ENCODE data around the gene SLC31A2.
A peak's percentile ranks its signal among the peaks of the same experiment; 100 is the strongest.
"Not testable (repeated sequence)": the region's sequence is repeated elsewhere in the genome, so short reads cannot be mapped to it uniquely, and the experiment has no call there.

Gene SLC31A2

DNA sequence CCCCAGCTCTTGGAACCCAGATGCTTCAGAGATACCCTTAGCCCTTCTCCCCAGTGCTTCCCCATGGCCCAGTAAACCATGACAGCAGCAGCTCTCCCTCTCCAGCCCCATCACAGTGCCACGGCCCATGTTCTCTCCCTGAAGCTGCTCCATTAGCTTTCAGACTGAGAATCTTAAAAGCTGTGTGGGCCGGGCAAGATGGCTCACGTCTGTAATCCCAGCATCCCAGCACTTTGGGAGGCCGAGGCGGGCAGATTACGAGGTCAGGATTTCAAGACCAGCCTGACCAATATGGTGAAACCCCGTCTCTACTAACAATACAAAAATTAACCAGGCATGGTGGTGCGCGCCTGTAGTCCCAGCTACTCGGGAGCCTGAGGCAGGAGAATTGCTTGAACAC is 1.2 kb upstream of the SLC31A2 start:
- DNase-seq, result not testable (repeated sequence)

DNA sequence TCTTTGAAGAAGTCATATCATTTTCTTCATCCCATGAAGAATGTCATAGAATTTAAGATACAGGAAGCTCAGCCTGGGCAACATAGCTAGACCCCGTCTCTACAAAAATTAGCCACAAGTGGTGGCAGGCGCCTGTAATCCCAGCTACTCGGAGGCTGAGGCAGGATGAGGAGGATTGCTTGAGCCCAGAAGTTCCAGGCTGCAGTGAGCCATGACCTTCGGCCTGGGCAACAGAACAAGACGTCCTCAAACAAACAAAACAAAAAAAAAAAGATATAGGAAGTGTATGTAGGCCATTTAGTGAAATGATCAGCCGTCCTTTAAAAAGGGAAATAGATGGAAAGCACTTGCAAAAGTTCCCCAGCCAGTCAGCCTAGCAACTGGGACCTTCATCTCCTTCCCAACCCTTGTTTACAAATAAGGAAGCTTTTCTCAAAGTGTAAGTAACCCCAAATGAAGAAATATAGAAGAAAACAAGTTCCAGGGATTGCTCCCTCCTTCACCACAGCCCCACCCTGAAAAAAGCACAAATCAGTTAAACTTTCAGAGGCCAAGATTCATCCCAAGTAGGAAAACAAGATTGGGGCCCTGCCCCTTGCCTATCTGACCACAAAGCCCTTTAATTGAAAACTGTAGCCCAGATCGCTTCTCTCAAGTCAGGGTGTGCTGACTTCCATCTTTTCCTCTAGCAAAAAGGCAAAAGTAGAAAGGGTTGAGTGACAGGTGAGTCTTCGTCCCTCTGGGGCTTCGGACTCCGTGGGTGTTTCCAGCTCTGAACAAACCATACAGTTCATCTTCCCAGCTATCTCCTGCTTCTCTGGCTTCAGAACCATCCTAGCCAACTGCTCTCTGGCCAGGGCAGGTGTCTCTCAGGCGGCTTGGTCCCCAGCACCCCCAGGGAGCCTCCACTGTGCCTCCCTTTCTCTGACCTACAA is 1.2 kb downstream of the SLC31A2 start:
- no peak for DNase-seq

DNA sequence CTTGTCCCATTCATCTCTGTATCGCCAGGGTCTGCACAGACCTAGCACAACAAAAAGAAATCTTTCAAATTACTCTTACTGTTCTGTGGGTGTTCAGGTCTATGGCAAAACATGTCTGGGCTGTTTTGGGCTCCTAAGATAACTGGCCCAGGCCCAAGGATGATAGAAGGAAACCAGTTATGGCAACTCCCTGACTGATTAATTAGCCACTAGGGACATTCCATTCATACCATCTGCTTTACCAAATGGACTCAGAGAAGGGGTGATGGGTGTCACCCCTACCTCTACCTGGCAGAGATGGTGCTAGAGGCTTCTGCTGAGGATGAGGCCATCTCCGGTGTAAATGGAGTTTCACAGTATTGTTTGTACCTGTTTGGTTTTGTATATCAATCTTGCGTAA is 1.9 kb downstream of the SLC31A2 start:
- no peak for DNase-seq

DNA sequence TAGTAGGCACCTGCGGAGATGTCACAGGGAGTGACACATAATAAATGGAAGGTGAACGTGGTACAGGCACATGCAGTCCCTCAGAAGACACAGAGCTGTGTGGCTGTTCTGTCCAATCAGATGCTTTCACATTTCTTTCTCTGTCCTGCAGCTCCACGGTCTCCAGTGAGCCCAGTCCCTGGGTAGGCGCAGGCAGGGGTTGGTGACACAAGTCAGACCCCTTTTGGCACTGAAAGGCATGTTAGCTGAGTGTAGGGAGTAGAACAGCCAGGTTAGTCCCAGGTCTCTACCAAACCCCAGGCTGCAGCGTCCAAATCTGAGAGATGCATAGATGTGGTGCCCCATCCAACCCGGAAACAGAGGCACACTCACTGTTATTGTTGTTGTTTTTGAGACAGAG is 2.8 kb downstream of the SLC31A2 start:
- DNase-seq, result peak in 5 of 56 donors; percentile 22 to 45 (median 36)

DNA sequence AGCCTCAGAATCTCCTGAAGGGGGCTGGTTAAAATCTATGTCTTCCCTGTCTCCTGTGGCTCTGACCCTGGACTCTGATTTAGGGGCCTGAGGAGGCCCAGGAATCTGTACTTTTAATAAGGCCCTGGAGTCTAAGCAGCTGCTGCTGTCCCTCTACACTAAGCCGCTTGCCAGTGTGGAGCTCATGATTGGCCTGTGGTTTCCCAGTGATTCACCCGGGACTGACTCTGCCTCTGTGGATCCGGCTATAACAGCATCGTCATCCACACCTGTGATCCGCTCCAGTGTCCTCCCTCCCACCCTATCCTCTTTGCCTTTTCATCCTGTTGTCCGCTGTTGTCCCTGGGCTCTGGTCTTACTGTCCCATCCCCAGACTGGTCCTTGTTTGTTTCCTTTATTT is 3.7 kb downstream of the SLC31A2 start:
- peak in 23 of 56 donors; percentile 16 to 70 (median 36) for DNase-seq

DNA sequence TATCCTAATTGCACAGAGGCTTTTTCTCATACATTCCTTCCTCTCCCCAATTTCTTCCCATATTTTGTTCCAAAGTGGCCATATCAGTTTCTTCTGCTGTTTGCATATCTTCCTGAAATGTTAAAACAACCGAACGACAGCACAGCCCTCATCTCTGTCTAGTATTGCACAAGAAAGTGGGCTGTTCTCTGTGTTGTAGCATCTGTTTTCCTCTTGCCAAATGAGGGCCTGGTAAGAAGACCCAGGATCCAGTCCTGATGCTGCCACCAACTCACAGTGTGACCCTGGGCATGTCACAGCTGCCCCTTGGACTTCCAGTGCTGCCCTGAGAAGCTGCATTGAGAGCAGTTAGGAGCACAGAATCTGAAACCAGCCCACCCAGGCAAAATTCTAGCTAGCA is 4.1 kb downstream of the SLC31A2 start:
- no peak for DNase-seq

DNA sequence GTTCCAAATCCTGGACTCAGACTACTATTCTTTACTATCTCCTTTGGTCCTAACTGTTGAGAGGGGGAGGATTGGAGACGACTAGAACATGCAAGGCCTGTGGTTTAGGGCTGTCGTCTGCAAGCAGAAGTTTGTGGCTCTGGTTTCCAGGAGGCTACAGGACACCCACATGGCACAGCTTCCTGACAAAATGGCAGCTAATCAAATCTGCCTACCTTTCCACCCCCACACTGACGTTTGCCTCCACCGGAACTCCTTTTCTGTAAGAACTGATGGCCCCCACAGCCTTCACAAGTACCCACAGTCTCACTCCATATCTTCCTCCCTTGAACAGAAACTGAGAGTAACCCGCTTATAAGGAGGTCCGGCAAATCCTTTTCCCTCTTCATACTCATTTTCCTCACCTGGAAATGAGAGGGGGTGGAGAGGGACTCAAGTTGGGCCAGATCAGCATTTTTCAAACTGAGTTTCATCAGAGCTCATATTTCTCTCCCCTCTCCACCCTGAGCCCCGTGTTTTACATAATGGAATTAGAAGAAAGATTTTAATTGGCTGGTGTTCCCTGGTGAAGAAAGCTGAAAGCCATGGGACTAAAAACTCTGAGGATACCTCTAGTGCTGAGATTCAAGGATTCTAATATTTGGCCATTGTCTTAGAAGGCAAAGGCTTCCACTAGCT is 5.2 kb downstream of the SLC31A2 start:
- DNase-seq, result no peak

DNA sequence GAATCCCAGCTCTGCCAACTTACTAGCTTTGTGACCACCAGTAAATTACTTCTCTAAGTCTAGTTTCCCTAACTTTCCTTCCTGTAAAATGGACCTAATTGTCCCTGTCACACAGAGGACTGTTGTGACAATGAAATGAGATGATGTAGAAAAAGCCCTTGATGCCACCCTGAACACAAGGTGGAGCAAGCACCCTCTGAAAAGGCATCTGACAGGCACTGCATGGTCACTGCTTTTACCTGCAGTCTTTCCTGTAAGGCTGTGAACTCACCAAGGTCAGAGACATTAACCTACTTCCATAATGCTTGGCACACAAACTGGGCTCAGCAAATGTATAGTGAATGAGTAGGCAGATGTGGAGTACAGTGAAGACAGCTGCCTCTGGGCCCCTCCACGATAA is 6.1 kb downstream of the SLC31A2 start:
- DNase-seq, result no peak

DNA sequence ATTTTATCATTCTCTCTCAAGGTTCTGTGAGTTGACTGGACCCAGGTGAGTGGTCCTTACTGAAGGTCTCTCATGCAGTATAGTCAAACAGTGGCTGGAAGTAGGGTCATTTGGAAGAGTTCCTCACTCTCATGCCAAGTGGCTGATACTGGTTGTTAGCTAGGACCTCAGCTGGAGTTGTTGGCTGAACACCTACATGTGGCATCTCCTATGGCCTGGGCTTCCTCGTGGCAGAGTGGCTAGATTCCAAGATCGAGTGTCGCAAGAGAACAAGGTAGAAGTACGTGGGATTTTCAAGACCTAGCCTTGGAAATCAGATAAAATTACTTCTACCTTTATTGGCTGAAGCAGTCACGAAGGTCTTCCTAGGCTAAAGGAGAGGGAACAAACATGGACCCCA is 7.6 kb downstream of the SLC31A2 start:
- DNase-seq, result no peak

DNA sequence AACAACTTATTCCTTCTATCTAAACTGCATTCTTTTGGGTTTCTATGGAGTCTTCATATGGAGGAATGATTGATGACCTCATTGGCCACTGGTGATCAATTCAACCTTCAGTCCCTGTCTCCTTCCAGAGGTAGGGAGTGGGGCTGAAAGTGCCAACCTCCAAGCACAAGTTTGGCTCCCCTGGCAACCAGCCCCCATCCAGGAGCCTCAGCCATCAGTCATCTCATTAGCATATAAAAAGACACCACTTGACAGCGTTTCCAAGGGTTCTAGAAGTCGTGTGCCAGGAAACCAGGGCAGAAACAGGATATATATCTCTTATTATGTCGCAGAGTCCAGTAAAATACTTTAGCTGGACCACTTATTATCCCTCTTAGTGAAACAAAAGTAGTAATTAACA is 9.8 kb downstream of the SLC31A2 start:
- no peak for DNase-seq

DNA sequence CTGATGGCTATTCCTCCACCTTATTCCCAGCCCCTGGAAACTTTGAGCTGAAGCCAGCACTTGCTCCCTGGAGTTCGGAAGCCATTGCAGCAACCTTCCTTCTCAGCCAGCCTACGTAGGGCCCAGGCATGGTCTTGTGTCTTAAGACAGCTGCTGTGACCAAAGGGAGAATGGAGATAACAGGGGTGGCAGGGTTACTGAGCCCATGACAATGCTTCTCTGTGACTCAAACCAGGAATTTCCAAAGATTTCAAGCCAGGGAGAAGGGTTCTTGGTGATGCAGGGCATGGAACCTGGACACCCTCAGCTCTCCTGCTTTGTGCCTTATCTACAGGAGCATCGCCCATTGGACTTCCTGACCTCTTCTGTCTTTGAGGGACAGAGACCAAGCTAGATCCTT is 12.2 kb downstream of the SLC31A2 start:
- DNase-seq, result no peak

DNA sequence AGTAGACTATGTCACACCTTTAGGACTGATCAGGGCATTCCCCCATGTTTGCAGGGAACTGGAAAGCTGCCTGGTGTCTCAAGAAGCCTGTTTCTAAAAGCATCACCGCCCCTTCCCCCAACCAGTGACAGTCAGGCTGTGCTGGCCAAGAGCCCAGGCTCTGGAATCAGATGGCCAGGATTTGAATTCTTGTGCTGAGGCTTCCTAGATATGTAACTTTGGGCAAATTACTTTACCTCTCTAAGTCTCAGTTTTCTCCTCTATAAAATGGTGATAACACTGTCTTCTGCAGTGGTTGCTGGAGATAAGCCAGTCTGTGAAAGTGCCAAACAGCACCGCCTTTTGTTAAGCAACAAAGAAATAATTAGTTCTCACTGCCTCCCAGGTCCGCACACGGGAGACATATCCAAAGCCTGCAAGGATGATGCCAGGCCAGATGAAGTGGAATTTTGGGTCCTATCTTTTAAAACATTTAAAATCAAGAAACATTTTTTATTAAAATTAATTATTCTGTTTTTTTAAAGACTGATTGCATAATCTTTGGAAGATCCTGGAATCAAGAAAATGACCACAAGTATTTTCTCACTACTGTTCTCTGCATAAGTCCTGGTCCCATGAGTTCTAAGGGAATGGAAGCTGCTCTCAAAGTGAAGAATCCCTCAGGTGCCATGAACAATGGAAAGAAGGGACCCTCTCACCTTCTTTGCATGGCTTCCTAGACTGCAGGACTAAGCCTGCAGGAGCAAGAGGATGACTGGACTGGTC is 13.9 kb downstream of the SLC31A2 start:
- peak in 43 of 56 donors; percentile 23 to 79 (median 47) for DNase-seq

DNA sequence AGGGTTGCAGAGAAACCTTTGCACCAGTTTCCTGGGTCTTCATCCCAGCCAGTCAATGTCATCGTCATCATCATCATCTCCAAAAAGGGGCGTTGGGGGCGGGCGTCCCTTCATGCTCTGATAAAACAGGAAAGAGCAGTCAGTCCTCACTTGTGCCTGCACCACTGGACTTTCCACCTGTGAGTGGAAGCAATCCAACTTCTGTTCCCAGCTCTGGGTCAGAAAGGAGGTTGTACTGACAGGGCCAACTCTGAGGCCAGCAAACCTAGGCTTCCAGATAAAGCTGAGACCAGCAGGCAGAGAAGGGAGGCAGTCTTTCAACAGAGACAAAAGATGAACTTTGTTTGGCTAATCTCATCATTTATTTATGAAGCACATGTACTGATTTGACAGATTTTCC is 15.2 kb downstream of the SLC31A2 start:
- DNase-seq, result no peak

DNA sequence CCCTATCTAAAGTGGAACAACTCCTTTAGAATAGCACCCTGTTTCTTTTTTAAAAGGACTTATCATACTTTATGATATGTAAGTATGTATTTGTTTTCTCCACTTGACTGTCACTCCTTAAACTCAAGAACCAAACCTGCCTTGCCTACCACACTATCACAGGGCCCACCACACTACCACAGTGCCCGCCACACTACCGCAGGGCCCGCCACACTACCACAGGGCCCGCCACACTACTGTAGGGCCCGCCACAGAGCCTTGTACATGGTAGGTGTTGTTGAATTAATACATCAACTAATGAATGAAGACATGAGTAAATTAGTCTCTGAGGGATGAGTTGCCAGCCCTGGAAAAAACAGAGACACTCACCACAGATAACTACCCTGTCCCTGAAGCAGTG is 18.0 kb downstream of the SLC31A2 start:
- no peak for DNase-seq

DNA sequence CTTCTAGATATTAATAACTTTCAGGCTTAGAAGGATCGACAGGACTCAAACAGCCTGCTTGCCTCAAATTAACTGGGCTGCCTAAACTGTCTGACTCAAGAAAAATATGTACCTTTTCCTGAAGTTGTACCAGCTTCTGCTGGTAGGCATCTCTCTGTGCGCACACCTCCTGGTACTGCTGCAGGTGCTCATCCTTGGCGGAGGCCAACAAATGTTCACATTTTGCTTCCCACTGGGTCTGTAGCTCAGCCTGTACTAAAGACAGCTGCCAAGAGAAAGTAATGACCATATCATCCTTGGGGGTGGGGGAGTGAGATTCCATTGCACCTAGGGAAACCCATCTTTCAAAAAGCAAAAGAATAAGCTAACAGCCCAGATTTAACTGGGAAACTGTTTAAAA is 22.5 kb downstream of the SLC31A2 start:
- no peak for DNase-seq

DNA sequence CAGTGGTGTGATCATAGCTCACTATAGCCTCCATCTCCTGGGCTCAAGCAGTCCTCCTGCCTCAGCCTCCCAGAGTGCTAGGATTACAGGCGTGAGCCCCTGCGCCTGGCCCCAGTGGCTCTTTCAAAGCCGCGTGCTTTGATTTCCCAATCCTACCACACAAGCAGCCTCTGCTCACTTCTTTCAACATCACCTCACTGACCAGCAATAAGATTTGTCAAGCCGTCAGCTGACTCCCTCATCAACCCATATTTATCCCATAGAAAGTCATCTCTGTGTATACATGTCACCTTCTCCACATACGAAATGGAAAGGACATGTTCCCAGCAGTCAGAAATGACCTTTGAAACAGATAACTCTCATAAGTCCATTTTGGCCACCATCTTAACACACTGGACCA is 26.0 kb downstream of the SLC31A2 start:
- no peak for DNase-seq

DNA sequence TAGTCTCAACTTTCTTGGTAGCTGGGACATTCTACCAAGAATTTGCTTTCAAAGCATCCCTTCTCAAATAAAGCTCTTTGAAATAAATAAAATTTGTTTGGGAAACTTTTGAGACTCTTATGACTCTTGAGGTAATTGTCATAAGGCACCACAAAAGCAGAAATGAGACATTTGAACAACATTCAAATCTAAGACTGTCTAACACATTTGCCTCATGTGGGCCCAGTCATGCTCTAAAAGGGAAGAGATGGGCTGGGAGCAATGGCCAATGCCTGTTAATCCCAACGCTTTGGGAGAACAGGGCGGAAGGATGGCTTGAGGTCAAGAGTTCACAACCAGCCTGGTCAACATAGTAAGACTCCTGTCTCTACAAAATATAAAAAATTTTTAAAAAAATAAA is 26.4 kb downstream of the SLC31A2 start:
- no peak for DNase-seq

DNA sequence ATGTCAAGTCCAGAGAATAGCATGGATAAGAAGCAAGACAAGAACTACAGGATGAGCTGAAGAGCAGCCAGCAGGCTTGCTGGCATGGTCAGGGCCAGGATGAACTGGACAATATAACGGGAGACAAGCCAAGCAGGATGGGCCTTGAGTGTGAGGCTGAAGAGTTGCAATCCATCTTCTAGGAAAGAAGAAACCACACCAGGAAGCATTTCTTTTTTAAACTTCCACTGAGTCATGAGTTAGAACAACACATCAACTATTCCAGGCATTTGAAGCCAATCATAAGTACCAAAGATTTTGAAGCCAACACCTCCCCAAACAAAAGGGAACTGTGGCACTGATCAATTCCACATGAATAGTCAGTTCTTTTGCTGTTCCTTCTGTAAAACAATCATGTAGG is 27.3 kb downstream of the SLC31A2 start:
- DNase-seq, result no peak

DNA sequence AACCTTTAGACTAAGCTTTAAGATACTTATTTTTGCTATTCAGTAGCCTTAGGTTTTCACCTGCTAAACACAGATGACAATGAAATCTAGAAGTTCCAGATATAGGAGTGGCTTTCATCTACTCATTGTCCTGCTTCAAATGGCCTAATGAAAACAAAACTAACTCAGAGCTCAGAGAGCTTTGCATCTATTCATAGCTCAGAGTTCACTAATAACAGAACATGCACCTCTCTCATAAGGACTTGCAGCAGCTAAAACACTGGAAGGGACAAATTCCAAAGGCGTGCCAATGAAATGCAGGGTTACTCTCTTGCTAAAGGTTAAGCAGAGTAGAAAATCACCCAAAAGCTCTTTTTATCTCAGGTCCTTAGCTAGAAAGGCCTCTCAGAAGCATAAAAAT is 29.0 kb downstream of the SLC31A2 start:
- DNase-seq, result no peak

DNA sequence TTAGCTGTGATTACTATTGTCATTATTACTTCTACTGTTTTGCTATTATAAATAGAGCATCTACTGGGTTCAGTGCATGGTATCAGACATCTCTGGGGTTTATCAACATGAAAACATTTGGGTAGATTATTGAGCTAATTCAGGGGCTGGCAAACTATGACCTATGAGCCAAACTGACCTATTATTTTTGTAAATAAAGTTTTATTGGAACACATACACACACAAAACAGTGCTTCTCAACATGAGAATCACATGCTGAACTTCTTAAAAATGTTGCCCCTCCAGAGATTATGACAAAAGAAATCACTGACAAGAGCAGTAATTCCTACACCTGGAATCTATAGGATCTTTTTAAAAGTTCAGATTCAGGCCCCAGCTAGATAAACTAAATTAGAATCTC is 30.4 kb downstream of the SLC31A2 start:
- DNase-seq, result no peak

DNA sequence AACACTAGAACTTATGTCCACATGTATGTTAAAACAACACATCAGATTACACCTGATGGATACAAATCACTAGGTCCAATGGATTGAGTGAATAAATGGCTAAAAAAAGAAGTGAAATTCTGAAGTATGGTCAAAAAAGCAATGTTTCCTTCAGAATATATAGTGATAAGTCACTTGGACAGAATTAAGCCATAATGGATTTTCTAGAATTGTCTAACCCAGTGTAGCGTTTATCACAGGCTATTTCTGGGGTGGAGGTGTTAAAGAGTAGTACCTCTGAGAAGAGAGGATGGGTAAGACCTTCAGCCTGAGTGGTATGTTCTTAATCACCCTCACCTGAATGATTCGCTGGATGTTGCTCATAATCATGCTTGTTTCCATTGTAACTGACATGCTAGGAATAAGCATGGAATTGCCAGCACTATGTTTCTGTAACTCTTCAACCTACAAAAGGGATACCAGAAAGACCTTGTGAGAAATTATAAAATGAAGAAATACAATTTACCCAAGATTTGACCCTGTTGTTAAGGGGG is 33.2 kb downstream of the SLC31A2 start:
- DNase-seq, result no peak

DNA sequence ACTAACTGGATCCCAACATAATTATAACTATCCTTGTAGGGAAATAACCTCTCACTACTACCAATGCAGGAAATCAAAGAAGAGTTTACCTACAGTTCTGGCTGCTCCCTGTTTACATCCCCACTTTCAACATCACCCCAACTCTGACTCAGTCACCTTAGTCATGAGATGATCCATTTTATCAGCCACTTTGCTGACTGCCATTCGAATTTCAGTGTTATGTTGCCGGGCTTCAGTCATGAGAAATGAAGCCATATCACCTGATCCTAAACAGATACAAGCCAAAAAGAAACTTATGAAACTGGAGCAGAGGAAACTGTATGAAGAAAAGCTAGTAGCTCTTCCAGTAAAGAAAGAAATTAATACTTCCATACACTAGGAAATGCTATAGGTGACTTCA is 33.7 kb downstream of the SLC31A2 start:
- no peak for DNase-seq
